GM12864 (cell line): ENCODE data around the gene TTYH2.

ENCODE experiments used
- DNase-seq: peaks from one replicate; pipeline ENCODE4 v3.0.0-alpha.2; 2011; ENCODE audit warnings: low read depth
- H3K4me3 ChIP-seq: 2 replicates; pipeline ENCODE4 v1.5.1; 2011; ENCODE audit warnings: mild to moderate bottlenecking, low read depth, low read length, control low read depth
- CTCF ChIP-seq: IDR thresholded peaks from 2 replicates; pipeline ENCODE4 v1.5.1; 2011; ENCODE audit warnings: low read depth, mild to moderate bottlenecking, moderate library complexity, low read length, control low read depth, inconsistent platforms; ENCODE audit errors: missing control alignments

Gene TTYH2

GRCh38 chr17:74235911-74236371 lies 22.6 kb downstream of the TTYH2 start:
- no peak overlapping the region for H3K4me3 ChIP-seq
- no peak for TF ChIP-seq CTCF
- no peak for DNase-seq

GRCh38 chr17:74237321-74237720 lies 23.9 kb downstream of the TTYH2 start:
- no peak for TF ChIP-seq CTCF
- no peak overlapping the region for H3K4me3 ChIP-seq
- DNase-seq, result no peak

- DNase-seq, result no peak
- TF ChIP-seq CTCF, result no peak
- H3K4me3 ChIP-seq, result no peak overlapping the region
These were observed 25.8 kb downstream of the TTYH2 start for GRCh38 chr17:74239172-74239571.

- TF ChIP-seq CTCF, result no peak
- DNase-seq, result no peak
- no peak overlapping the region for H3K4me3 ChIP-seq
These were observed 27.3 kb downstream of the TTYH2 start for GRCh38 chr17:74240618-74241205.

- no peak overlapping the region for H3K4me3 ChIP-seq
- DNase-seq, result no peak
- TF ChIP-seq CTCF, result no peak
These were observed 28.1 kb downstream of the TTYH2 start for GRCh38 chr17:74241431-74241830.

- no peak overlapping the region for H3K4me3 ChIP-seq
- TF ChIP-seq CTCF, result no peak
- DNase-seq, result no peak
These were observed 28.5 kb downstream of the TTYH2 start for GRCh38 chr17:74241847-74242246.

GRCh38 chr17:74243013-74243755 lies 29.8 kb downstream of the TTYH2 start:
- no peak for DNase-seq
- no peak for TF ChIP-seq CTCF
- no peak overlapping the region for H3K4me3 ChIP-seq
